ENCODE measurements around the gene ANO8. TPM values are rescaled to one million over a fixed set of nuclear protein-coding genes. Genes with fewer than 3 reads are reported as not detected.

The ANO8 gene
- total and polyA plus RNA-seq, 2 donors (not counting 3 experiments of a cell fraction or from before 2014, with no cell fraction given), result 3.5 to 6.8 TPM

DNA sequence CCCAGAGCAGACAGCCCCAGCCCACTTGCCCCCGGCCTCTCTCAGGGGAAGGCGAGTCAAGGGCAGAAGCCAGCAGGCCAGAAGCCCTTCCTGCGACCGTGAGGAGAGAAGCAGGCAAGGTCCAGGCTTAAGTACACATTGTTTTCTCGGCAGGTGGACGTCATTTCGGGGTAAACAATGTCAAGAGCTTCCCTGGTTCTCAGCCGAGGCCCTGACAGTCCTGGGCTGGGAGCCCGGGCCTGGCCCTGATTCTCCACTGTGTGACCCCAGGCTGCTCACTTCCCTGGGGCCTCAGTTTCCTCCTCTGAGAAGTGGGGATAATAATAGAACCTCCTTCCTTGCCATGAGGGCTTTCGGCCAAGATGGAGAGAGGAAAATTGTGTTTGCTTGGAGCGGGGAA, 23.1 kb upstream of the ANO8 start:
- Histone ChIP-seq H3K9ac (replicated peaks; ENCODE audit: extremely low read depth, insufficient read depth, low read length) (no peak overlapping the region), H3K27ac (ENCODE audit: insufficient read depth, low read depth, low read length) (no peak overlapping the region), H3K79me2 (ENCODE audit: control insufficient read depth, insufficient read depth, low read length) (no peaks in the 10 kb centered on the region), H3K4me3 (replicated peaks in 1 of 3; ENCODE audit: insufficient read depth in 1 of 3, low read depth in 1 of 3, low read length in 3 of 3) (no peak overlapping the region), H3K4me2 (ENCODE audit: insufficient read depth, low read length) (no peak overlapping the region), H3K9me3 (replicated peaks; ENCODE audit: control insufficient read depth, insufficient read depth, low read length) (no peaks in the 10 kb centered on the region), H3K4me1 (ENCODE audit: control insufficient read depth, extremely low read depth, insufficient read depth, low read length) (peaks cover 7% of the 10 kb centered on the region), H2AFZ (ENCODE audit: low read depth, low read length) (no peak overlapping the region), H3K27me3 (ENCODE audit: control insufficient read depth in 2 of 2, insufficient read depth in 2 of 2, low read length in 2 of 2) (peaks cover 0 to 3% of the 10 kb centered on the region in 2 experiments), H3K36me3 (ENCODE audit: control insufficient read depth in 2 of 2, extremely low read depth in 1 of 2, insufficient read depth in 2 of 2, low read length in 2 of 2) (no peaks in the 10 kb centered on the region), H3K9me1 (replicated peaks; ENCODE audit: control insufficient read depth, extremely low read depth, insufficient read depth, low read length) (no peaks in the 10 kb centered on the region), H4K20me1 (replicated peaks; ENCODE audit: control insufficient read depth, extremely low read depth, insufficient read depth, low read length) (no peaks in the 10 kb centered on the region)
- BruUV-seq (replicated peaks), result no TSS peak
- CTCF ChIA-PET, result interaction anchor here (1.3 kb wide), 1 partner anchor 29 kb away, joined by 4 read pairs; no protein-coding TSS in a partner anchor
- DNase-seq (ENCODE audit: low read depth, low spot score), result no peak
- FAIRE-seq, result no peak
- TF ChIP-seq GATA2 (IDR thresholded peaks at IDR 0.05; ENCODE audit: insufficient read depth, insufficient read length, low read depth, low read length) (no peak), MYC (IDR thresholded peaks at IDR 0.05; ENCODE audit: low read depth, low read length) (no peak), EZH2 (IDR thresholded peaks at IDR 0.05; ENCODE audit: borderline replicate concordance, low read depth, low read length, severe bottlenecking) (no peak), POLR2A (IDR thresholded peaks at IDR 0.05; ENCODE audit: low read depth, low read length) (no peak), FOS (IDR thresholded peaks at IDR 0.05; ENCODE audit: borderline replicate concordance, insufficient read depth, low read length) (no peak), POLR2AphosphoS5 (IDR thresholded peaks at IDR 0.05; ENCODE audit: insufficient read depth, low read depth, low read length) (no peak)
- TF ChIP-seq, protein P1, sequence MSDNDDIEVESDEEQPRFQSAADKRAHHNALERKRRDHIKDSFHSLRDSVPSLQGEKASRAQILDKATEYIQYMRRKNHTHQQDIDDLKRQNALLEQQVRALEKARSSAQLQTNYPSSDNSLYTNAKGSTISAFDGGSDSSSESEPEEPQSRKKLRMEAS (IDR thresholded peaks at IDR 0.05; ENCODE audit: insufficient read depth, insufficient read length), result no peak
- dilution Hi-C loops (cut with MboI; ENCODE audit: extremely low pct_ligation_motif_present, low sequenced_read_pairs) (no loop called here), intact Hi-C loops (cut with micrococcal nuclease) (no loop called here)
- POLR2A ChIA-PET, result no interaction called here

DNA sequence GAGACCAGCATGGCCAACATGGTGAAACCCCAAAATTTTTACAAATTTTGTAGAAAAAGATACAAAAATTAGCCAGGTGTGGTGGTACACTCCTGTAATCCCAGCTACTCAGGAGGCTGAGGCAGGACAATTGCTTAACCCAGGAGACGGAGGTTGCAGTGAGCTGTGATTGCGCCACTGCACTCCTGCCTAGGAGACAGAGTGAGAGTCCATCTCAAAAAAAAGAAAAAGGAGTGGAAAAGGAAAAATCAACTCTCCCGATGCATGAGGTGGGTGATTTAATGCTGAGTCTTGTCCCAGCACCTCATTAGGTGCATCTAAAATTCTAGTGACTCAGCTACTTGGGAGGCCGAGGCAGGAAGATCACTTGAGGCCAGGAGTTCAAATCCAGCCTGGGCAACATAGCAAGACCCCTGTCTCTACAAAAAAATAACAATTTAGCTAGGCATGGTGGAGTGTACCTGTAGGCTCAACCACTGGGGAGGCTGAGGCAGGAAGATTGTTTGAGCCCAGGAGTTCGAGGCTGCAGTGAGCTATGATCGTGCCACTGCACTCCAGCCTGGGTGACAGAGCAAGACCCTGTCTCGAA, 22.5 kb upstream of the ANO8 start:
- Histone ChIP-seq H3K9ac (replicated peaks; ENCODE audit: extremely low read depth, insufficient read depth, low read length) (no peak overlapping the region), H4K20me1 (replicated peaks; ENCODE audit: control insufficient read depth, extremely low read depth, insufficient read depth, low read length) (no peaks in the 10 kb centered on the region), H3K27ac (ENCODE audit: insufficient read depth, low read depth, low read length) (no peak overlapping the region), H3K79me2 (ENCODE audit: control insufficient read depth, insufficient read depth, low read length) (no peaks in the 10 kb centered on the region), H3K4me1 (ENCODE audit: control insufficient read depth, extremely low read depth, insufficient read depth, low read length) (peaks cover 13% of the 10 kb centered on the region), H3K9me3 (replicated peaks; ENCODE audit: control insufficient read depth, insufficient read depth, low read length) (no peaks in the 10 kb centered on the region), H3K4me2 (ENCODE audit: insufficient read depth, low read length) (no peak overlapping the region), H3K4me3 (replicated peaks in 1 of 3; ENCODE audit: insufficient read depth in 1 of 3, low read depth in 1 of 3, low read length in 3 of 3) (no peak overlapping the region), H3K27me3 (ENCODE audit: control insufficient read depth in 2 of 2, insufficient read depth in 2 of 2, low read length in 2 of 2) (no peaks in the 10 kb centered on the region), H2AFZ (ENCODE audit: low read depth, low read length) (no peak overlapping the region), H3K36me3 (ENCODE audit: control insufficient read depth in 2 of 2, extremely low read depth in 1 of 2, insufficient read depth in 2 of 2, low read length in 2 of 2) (no peaks in the 10 kb centered on the region), H3K9me1 (replicated peaks; ENCODE audit: control insufficient read depth, extremely low read depth, insufficient read depth, low read length) (no peaks in the 10 kb centered on the region)
- FAIRE-seq, result no peak
- no peak for TF ChIP-seq EZH2 (IDR thresholded peaks at IDR 0.05; ENCODE audit: borderline replicate concordance, low read depth, low read length, severe bottlenecking)
- no peak for TF ChIP-seq JUN (IDR thresholded peaks at IDR 0.05; ENCODE audit: borderline replicate concordance, insufficient read depth, insufficient read length, low read depth)
- no peak for TF ChIP-seq FOS (IDR thresholded peaks at IDR 0.05; ENCODE audit: borderline replicate concordance, insufficient read depth, low read length)
- TF ChIP-seq CTCF (IDR thresholded peaks at IDR 0.05; ENCODE audit: extremely low read depth in 1 of 2, insufficient read depth in 1 of 2, low read depth in 1 of 2, low read length in 2 of 2), result no peak
- no peak for TF ChIP-seq POLR2A (IDR thresholded peaks at IDR 0.05; ENCODE audit: low read depth, low read length)
- no peak for TF ChIP-seq POLR2AphosphoS5 (IDR thresholded peaks at IDR 0.05; ENCODE audit: insufficient read depth, low read depth, low read length)
- ChIA-PET POLR2A (interaction anchor here (0.6 kb wide), 1 partner anchor 52 kb away, joined by 5 read pairs; no protein-coding TSS in a partner anchor), CTCF (interaction anchor here (1.3 kb wide), 1 partner anchor 29 kb away, joined by 4 read pairs; no protein-coding TSS in a partner anchor)
- dilution Hi-C loops (cut with MboI; ENCODE audit: extremely low pct_ligation_motif_present, low sequenced_read_pairs), result no loop called here
- no peak for DNase-seq (ENCODE audit: low read depth, low spot score)
- intact Hi-C loops (cut with micrococcal nuclease), result no loop called here
- BruUV-seq (replicated peaks), result no TSS peak

Measured in endothelial cell of umbilical vein (primary cell).